SK-N-MC (cell line): ENCODE data around the gene GOLGA8G.
"Not testable (repeated sequence)": the region's sequence is repeated elsewhere in the genome, so short reads cannot be mapped to it uniquely, and the experiment has no call there.

Experiments
- EZH2 ChIP-seq: fragments of 200-600 bp; sonication (generic); IDR thresholded peaks from one replicate; pipeline ENCODE4 v1.6.1; 2017; ENCODE audit warnings: antibody characterized with exemption
- FOXP2 ChIP-seq: optimal IDR thresholded peaks from 2 replicates; pipeline ENCODE3; 2011; ENCODE audit warnings: mild to moderate bottlenecking, moderate library complexity; ENCODE audit not compliant: insufficient read depth; ENCODE audit errors: extremely low read length, control extremely low read depth
- POLR2AphosphoS5 ChIP-seq: IDR thresholded peaks from 2 replicates; pipeline ENCODE4 v1.6.1; 2012; ENCODE audit warnings: mild to moderate bottlenecking, low read depth, low read length, borderline replicate concordance

GRCh38 chr15:28515208-28515607 is 17.6 kb downstream of the GOLGA8G start:
- TF ChIP-seq POLR2AphosphoS5, EZH2, FOXP2: not testable (repeated sequence)
